Activated naive CD8-positive, alpha-beta T cell treated with anti-CD3 and anti-CD28 coated beads, Interleukin-2, amount 10 ng/mL, durations not matched to agents 7 days and 5 days (primary cell): ENCODE measurements around the gene TTC39B. TPM values are rescaled to one million over a fixed set of nuclear protein-coding genes. Genes with fewer than 3 reads are reported as not detected.

Experiments
- ATAC-seq: fragments of 150-1000 bp; cut with Tn5 transposase; one replicate; pipeline ENCODE4 v1.10.0; 2021; ENCODE audit warnings: low read depth, moderate library complexity
- POLR2A ChIA-PET: fragments of 350-600 bp; sonication (Branson Sonifier 250); formaldehyde crosslinking; loops from one replicate; lab custom pipeline; 2021; ENCODE audit warnings: antibody characterized with exemption; lab: Charles Lee
- DNase-seq: peaks from one replicate; pipeline ENCODE4 v3.0.0; 2021
- H3K27ac Mint-ChIP-seq: one replicate; pipeline ENCODE4 v1.8.0; 2022; ENCODE audit warnings: mild to moderate bottlenecking, mixed read lengths
- H3K27me3 Mint-ChIP-seq: one replicate; pipeline ENCODE4 v1.8.0; 2022; ENCODE audit warnings: mild to moderate bottlenecking, moderate library complexity, mixed read lengths
- H3K36me3 Mint-ChIP-seq: one replicate; pipeline ENCODE4 v1.8.0; 2021; ENCODE audit warnings: mild to moderate bottlenecking, mixed read lengths
- H3K4me1 Mint-ChIP-seq: one replicate; pipeline ENCODE4 v1.8.0; 2021; ENCODE audit warnings: mixed read lengths
- H3K4me3 Mint-ChIP-seq: one replicate; pipeline ENCODE4 v1.8.0; 2022; ENCODE audit warnings: mild to moderate bottlenecking, moderate library complexity, mixed read lengths
- H3K9me3 Mint-ChIP-seq: one replicate; pipeline ENCODE4 v1.8.0; 2021; ENCODE audit warnings: mixed read lengths
- total RNA-seq, 2 experiments: library from RNA; stranded (reverse); gene quantifications; one replicate each; pipeline ENCODE4 v1.2.3, GENCODE V29; 2021

The TTC39B gene
- total RNA-seq, 2 experiments from 2014 or later = 33.6 to 35.2 TPM

- Mint-ChIP-seq H3K4me1 (peaks cover 7% of the 10 kb centered on the region), H3K27me3 (no peaks in the 10 kb centered on the region), H3K9me3 (no peaks in the 10 kb centered on the region), H3K27ac (no peak overlapping the region), H3K4me3 (no peak overlapping the region), H3K36me3 (peaks cover 15% of the 10 kb centered on the region)
- DNase-seq (no peak), ATAC-seq (no peak)
- POLR2A ChIA-PET = no interaction called here
Measured at GRCh38 chr9:15276328-15276938, 30.6 kb downstream of the TTC39B start.

DNA sequence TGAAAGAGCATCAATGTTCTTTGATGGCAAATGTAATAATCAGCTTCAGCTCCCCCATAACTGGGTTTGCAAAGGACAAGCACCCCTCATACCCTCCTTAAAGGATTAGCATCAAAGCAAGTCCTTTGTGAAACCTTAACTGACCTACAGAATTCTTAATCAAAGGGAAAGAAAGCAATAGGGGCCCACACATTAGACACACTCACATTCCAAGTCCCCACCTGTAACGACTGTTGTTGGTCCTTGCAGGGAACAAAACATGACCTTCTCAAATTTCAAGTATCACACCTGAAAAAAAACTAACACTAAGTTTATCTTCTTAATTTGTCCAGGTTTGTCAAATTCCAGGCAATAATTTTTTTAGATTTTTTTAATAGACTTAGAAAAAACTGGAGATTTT, 32.6 kb downstream of the TTC39B start:
- Mint-ChIP-seq H3K4me3 (no peak overlapping the region), H3K27me3 (no peaks in the 10 kb centered on the region), H3K36me3 (peaks cover 18% of the 10 kb centered on the region), H3K9me3 (no peaks in the 10 kb centered on the region), H3K4me1 (peaks cover 7% of the 10 kb centered on the region), H3K27ac (no peak overlapping the region)
- POLR2A ChIA-PET = no interaction called here
- no peak for DNase-seq
- ATAC-seq = no peak

- POLR2A ChIA-PET = no interaction called here
- DNase-seq (no peak), ATAC-seq (no peak)
- no peaks in the 10 kb centered on the region for H3K9me3 Mint-ChIP-seq
- no peak overlapping the region for H3K4me3 Mint-ChIP-seq
- H3K27me3 Mint-ChIP-seq = no peaks in the 10 kb centered on the region
- H3K4me1 Mint-ChIP-seq = peaks cover 11% of the 10 kb centered on the region
- H3K36me3 Mint-ChIP-seq = peaks cover 20% of the 10 kb centered on the region
- no peak overlapping the region for H3K27ac Mint-ChIP-seq
Measured at GRCh38 chr9:15272377-15272928, 34.6 kb downstream of the TTC39B start.

- DNase-seq (no peak), ATAC-seq (no peak)
- no peaks in the 10 kb centered on the region for H3K27me3 Mint-ChIP-seq
- no peak overlapping the region for H3K4me3 Mint-ChIP-seq
- H3K36me3 Mint-ChIP-seq = peaks cover 22% of the 10 kb centered on the region
- H3K9me3 Mint-ChIP-seq = no peaks in the 10 kb centered on the region
- no peak overlapping the region for H3K27ac Mint-ChIP-seq
- peaks cover 11% of the 10 kb centered on the region for H3K4me1 Mint-ChIP-seq
- POLR2A ChIA-PET = no interaction called here
Measured at GRCh38 chr9:15271403-15271802, 35.6 kb downstream of the TTC39B start.

DNA sequence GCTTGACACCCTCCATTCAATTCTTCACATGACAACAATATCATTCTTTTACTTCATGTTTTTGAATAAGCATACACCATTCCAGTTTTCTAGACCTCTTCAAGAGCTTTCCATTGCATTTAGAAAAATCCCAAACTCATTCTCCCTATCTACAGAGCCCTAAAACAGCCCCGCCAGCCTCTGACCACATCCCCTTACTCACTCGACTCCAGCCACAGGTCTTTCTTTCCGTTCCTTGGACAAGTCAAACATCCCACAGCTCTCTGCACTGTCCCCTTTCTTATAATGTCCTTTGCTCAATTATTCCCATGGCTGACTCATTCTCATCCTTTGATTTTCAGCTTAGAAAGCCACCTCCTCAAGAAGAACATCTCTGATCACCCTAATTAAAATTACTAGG, 38.2 kb downstream of the TTC39B start:
- Mint-ChIP-seq H3K27ac (no peak overlapping the region), H3K4me1 (peaks cover 9% of the 10 kb centered on the region), H3K36me3 (peaks cover 20% of the 10 kb centered on the region), H3K27me3 (no peaks in the 10 kb centered on the region), H3K9me3 (no peaks in the 10 kb centered on the region), H3K4me3 (no peak overlapping the region)
- POLR2A ChIA-PET = no interaction called here
- no peak for ATAC-seq
- DNase-seq = no peak

- ATAC-seq (no peak), DNase-seq (no peak)
- Mint-ChIP-seq H3K9me3 (no peaks in the 10 kb centered on the region), H3K36me3 (peaks cover 21% of the 10 kb centered on the region), H3K27ac (no peak overlapping the region), H3K4me1 (peaks cover 11% of the 10 kb centered on the region), H3K4me3 (no peak overlapping the region), H3K27me3 (no peaks in the 10 kb centered on the region)
- POLR2A ChIA-PET = no interaction called here
Measured at GRCh38 chr9:15268317-15268716, 38.7 kb downstream of the TTC39B start.

DNA sequence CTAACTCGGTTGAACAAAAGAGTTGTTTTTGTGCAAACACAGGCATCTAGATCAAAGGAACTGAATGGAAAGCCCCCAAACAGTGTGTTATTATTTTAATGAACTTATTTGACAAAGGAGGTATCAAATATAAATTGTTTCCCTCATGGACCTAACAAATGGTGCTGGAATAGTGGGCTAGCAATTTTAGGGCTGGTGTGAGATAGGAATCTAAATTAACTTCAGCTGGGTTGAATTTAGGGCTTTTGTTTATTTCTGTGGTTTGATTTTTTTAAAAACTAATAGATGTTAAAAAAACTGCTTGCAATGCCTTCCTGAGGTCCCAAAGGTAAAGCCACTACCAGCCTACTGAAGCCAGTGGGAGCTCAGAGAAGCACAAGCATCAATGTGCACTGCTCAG, 42.1 kb downstream of the TTC39B start:
- peaks cover 24% of the 10 kb centered on the region for H3K36me3 Mint-ChIP-seq
- H3K4me3 Mint-ChIP-seq = no peak overlapping the region
- no peak for DNase-seq
- POLR2A ChIA-PET = no interaction called here
- no peak for ATAC-seq
- peaks cover 1% of the 10 kb centered on the region for H3K9me3 Mint-ChIP-seq
- H3K27ac Mint-ChIP-seq = no peak overlapping the region
- peaks cover 13% of the 10 kb centered on the region for H3K4me1 Mint-ChIP-seq
- H3K27me3 Mint-ChIP-seq = no peaks in the 10 kb centered on the region

GRCh38 chr9:15262581-15262980, 44.4 kb downstream of the TTC39B start:
- Mint-ChIP-seq H3K36me3 (peaks cover 29% of the 10 kb centered on the region), H3K4me3 (no peak overlapping the region), H3K27ac (no peak overlapping the region), H3K4me1 (peaks cover 7% of the 10 kb centered on the region), H3K9me3 (peaks cover 1% of the 10 kb centered on the region), H3K27me3 (no peaks in the 10 kb centered on the region)
- DNase-seq (no peak), ATAC-seq (no peak)
- POLR2A ChIA-PET = no interaction called here

- Mint-ChIP-seq H3K4me1 (peaks cover 2% of the 10 kb centered on the region), H3K27me3 (no peaks in the 10 kb centered on the region), H3K27ac (no peak overlapping the region), H3K36me3 (peaks cover 19% of the 10 kb centered on the region), H3K9me3 (no peaks in the 10 kb centered on the region), H3K4me3 (no peak overlapping the region)
- POLR2A ChIA-PET = no interaction called here
- DNase-seq = no peak
- no peak for ATAC-seq
Measured at GRCh38 chr9:15256426-15256825, 50.6 kb downstream of the TTC39B start.

DNA sequence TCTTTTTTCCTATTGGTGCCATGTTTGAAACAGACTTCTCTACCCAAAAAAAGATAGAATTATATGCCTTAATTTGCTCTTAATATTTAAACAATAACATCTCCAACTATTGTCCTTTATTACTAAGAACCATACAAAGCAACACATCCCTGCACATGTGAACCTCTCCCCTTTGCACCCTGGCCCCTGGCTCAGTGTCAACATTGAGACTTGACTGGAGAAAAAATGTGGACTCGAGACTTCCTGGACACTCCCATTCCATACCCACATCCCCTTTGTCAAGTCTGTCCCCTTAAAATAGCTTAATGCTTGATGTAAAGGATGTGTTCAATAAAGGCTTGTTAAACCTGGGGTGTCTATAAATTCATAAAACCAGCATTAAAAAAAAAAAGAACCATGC, 53.2 kb downstream of the TTC39B start:
- Mint-ChIP-seq H3K4me1 (peaks cover 4% of the 10 kb centered on the region), H3K4me3 (no peak overlapping the region), H3K27me3 (no peaks in the 10 kb centered on the region), H3K27ac (no peak overlapping the region), H3K36me3 (peaks cover 17% of the 10 kb centered on the region), H3K9me3 (no peaks in the 10 kb centered on the region)
- POLR2A ChIA-PET = no interaction called here
- ATAC-seq (no peak), DNase-seq (no peak)

DNA sequence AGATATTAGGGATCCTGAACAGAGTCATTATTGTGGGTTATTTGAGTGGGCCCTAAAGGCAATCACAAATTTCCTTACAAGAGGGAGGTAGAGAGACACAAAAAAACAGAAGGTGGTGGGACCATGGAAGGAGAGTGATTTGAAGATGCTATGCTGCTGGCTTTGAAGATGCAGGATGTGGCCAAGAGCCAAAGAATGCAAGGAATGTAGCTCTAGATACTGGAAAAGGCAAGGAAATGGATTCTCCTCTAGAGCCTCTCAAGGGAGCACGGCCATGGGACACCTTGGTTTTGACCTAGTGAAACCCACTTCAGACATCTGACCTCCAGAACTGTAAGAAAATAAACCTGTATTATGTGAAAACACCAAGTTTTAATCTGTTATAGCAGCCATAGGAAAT, 53.8 kb downstream of the TTC39B start:
- Mint-ChIP-seq H3K36me3 (peaks cover 14% of the 10 kb centered on the region), H3K4me3 (no peak overlapping the region), H3K4me1 (peaks cover 4% of the 10 kb centered on the region), H3K9me3 (no peaks in the 10 kb centered on the region), H3K27ac (no peak overlapping the region), H3K27me3 (no peaks in the 10 kb centered on the region)
- DNase-seq (no peak), ATAC-seq (no peak)
- POLR2A ChIA-PET = no interaction called here

DNA sequence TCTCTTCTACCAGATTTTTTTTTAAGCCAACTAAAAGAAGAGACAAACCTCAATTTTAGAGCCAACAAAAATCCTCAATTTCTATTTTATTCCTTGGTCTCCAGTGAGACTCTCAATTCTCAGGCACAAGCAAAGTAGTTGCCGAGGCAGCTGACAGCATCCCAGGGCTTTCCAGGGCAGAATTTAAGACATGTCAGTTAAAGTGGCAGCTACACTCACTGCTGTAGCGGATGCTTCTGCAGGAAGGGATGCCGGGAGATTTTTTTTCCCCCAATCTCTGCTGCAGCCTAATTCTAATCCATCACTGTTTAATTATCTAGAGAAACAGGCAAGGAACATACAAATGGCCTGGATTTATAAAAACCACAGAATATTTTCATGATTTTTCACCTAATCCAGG, 57.0 kb downstream of the TTC39B start:
- POLR2A ChIA-PET = no interaction called here
- H3K4me3 Mint-ChIP-seq = no peak overlapping the region
- no peaks in the 10 kb centered on the region for H3K9me3 Mint-ChIP-seq
- H3K27me3 Mint-ChIP-seq = no peaks in the 10 kb centered on the region
- ATAC-seq (no peak), DNase-seq (no peak)
- no peak overlapping the region for H3K27ac Mint-ChIP-seq
- H3K36me3 Mint-ChIP-seq = peaks cover 13% of the 10 kb centered on the region
- H3K4me1 Mint-ChIP-seq = peaks cover 15% of the 10 kb centered on the region

- DNase-seq = no peak
- H3K4me3 Mint-ChIP-seq = no peak overlapping the region
- no peak overlapping the region for H3K27ac Mint-ChIP-seq
- H3K27me3 Mint-ChIP-seq = no peaks in the 10 kb centered on the region
- H3K4me1 Mint-ChIP-seq = peaks cover 17% of the 10 kb centered on the region
- peaks cover 19% of the 10 kb centered on the region for H3K36me3 Mint-ChIP-seq
- ATAC-seq = no peak
- H3K9me3 Mint-ChIP-seq = no peaks in the 10 kb centered on the region
- POLR2A ChIA-PET = no interaction called here
Measured at GRCh38 chr9:15249042-15249818, 57.8 kb downstream of the TTC39B start.

DNA sequence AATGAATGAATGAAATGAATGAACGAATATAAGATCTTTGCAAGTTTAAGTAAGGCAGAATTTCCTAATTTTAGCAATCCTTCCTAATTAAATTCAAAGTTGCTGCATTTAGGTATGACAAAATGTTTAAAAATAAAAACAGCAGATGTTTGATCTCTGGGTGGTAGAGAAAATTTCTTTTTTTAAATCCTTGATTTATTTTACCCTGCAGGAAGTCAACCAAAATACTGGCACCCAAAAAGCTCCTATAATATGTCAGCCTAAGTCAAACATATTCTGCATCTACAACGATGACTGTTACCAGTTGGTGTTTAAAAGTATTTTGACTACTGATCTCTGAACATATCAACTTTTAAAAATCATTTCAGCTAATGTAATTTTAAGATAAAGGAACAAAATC, 58.4 kb downstream of the TTC39B start:
- POLR2A ChIA-PET = no interaction called here
- peaks cover 21% of the 10 kb centered on the region for H3K36me3 Mint-ChIP-seq
- no peak for ATAC-seq
- peaks cover 17% of the 10 kb centered on the region for H3K4me1 Mint-ChIP-seq
- no peaks in the 10 kb centered on the region for H3K27me3 Mint-ChIP-seq
- no peaks in the 10 kb centered on the region for H3K9me3 Mint-ChIP-seq
- H3K27ac Mint-ChIP-seq = no peak overlapping the region
- H3K4me3 Mint-ChIP-seq = no peak overlapping the region
- no peak for DNase-seq
